ENCODE results near the gene TSPAN9.

The TSPAN9 gene

GRCh38 chr12:3279832-3280231, 202.7 kb downstream of the TSPAN9 start:
- no peak for DNase-seq

- no peak for DNase-seq
Measured at GRCh38 chr12:3280967-3281366, 203.8 kb downstream of the TSPAN9 start.

GRCh38 chr12:3281588-3282383, 204.6 kb downstream of the TSPAN9 start:
- no peak for DNase-seq

GRCh38 chr12:3282384-3282670, 205.1 kb downstream of the TSPAN9 start:
- DNase-seq, result no peak

- no peak for DNase-seq
Measured at GRCh38 chr12:3283137-3283680, 206.0 kb downstream of the TSPAN9 start.

GRCh38 chr12:3284405-3284804, 207.2 kb downstream of the TSPAN9 start:
- no peak for DNase-seq

GRCh38 chr12:3285570-3285969, 208.4 kb downstream of the TSPAN9 start:
- no peak for DNase-seq

GRCh38 chr12:3288690-3289089, 211.5 kb downstream of the TSPAN9 start:
- no peak for DNase-seq

- no peak for DNase-seq
Measured at GRCh38 chr12:3289702-3290101, 212.5 kb downstream of the TSPAN9 start.

GRCh38 chr12:3291939-3292338, 214.8 kb downstream of the TSPAN9 start:
- no peak for DNase-seq

GRCh38 chr12:3292677-3293412, 215.7 kb downstream of the TSPAN9 start:
- no peak for DNase-seq

- no peak for DNase-seq
Measured at GRCh38 chr12:3293446-3294161, 216.4 kb downstream of the TSPAN9 start.

- peak in 1 of 2 experiments; percentile 31 for DNase-seq
Measured at GRCh38 chr12:3294481-3294911, 217.3 kb downstream of the TSPAN9 start.

GRCh38 chr12:3295225-3295624, 218.0 kb downstream of the TSPAN9 start:
- no peak for DNase-seq

GRCh38 chr12:3295646-3296408, 218.6 kb downstream of the TSPAN9 start:
- no peak for DNase-seq

GRCh38 chr12:3296409-3296701, 219.2 kb downstream of the TSPAN9 start:
- no peak for DNase-seq

- DNase-seq, result no peak
Measured at GRCh38 chr12:3298603-3299002, 221.4 kb downstream of the TSPAN9 start.

GRCh38 chr12:3299929-3300832, 223.0 kb downstream of the TSPAN9 start:
- peak; percentile 70 to 77 for DNase-seq

GRCh38 chr12:3300833-3301401, 223.7 kb downstream of the TSPAN9 start:
- no peak for DNase-seq

GRCh38 chr12:3302401-3303041, 225.3 kb downstream of the TSPAN9 start:
- DNase-seq, result no peak
